GM12865 (cell line): ENCODE measurements around the gene TBCA.

Experiments
- DNase-seq: peaks from one replicate; pipeline ENCODE4 v3.0.0; 2010; ENCODE audit warnings: low read depth
- H3K4me3 ChIP-seq: 2 replicates; pipeline ENCODE4 v1.5.1; 2011; ENCODE audit warnings: mild to moderate bottlenecking, low read depth, low read length, control low read depth
- TF ChIP-seq, protein P1 (sequence below): IDR thresholded peaks from 2 replicates; pipeline ENCODE4 v1.5.1; 2011; ENCODE audit warnings: low read length, control low read depth, low read depth, inconsistent platforms; ENCODE audit not compliant: insufficient read depth; ENCODE audit errors: missing control alignments

Gene TBCA

GRCh38 chr5:77644371-77645157 lies 131.6 kb downstream of the TBCA start:
- H3K4me3 ChIP-seq, result peak overlapping the region; percentile 49
- DNase-seq, result no peak
- TF ChIP-seq, protein P1, sequence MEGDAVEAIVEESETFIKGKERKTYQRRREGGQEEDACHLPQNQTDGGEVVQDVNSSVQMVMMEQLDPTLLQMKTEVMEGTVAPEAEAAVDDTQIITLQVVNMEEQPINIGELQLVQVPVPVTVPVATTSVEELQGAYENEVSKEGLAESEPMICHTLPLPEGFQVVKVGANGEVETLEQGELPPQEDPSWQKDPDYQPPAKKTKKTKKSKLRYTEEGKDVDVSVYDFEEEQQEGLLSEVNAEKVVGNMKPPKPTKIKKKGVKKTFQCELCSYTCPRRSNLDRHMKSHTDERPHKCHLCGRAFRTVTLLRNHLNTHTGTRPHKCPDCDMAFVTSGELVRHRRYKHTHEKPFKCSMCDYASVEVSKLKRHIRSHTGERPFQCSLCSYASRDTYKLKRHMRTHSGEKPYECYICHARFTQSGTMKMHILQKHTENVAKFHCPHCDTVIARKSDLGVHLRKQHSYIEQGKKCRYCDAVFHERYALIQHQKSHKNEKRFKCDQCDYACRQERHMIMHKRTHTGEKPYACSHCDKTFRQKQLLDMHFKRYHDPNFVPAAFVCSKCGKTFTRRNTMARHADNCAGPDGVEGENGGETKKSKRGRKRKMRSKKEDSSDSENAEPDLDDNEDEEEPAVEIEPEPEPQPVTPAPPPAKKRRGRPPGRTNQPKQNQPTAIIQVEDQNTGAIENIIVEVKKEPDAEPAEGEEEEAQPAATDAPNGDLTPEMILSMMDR, result no peak

DNA sequence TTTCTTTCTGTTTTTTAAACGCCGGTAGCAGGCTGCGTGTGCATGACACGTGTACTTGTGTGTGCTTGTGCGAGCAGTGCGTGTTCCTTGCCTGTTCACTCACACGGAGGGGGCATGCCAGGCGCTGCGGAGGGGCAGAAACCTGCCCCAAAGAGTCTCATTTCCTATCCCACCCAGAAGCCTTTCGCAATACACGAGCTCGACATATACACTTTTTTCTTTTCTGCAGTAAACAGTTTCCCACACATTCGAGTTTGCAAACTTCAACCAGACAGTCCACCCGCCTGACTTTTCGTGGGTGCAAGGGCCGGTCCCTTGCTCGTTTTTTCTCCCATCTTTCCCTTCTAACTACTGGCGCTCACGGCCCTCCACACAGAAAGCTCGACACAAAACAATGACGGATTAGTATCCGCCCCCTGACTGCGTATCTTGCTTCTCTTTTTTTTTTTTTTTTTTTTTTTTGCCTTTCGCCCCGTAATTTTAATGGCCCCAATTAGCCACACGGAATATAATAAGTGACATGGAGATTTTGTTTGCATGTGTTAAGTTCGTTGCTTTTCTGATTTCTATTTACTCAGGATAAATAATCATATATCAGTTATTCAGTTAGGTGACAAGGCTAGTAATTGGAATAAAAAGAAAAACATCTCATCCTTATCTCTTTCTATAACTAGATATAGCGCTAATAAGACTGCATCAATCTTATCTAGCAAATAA lies 132.3 kb downstream of the TBCA start:
- TF ChIP-seq, protein P1, result no peak
- no peak for DNase-seq
- peak overlapping the region; percentile 9; the same call in 1 of the 2 replicates for H3K4me3 ChIP-seq

GRCh38 chr5:77642738-77643653 lies 133.1 kb downstream of the TBCA start:
- H3K4me3 ChIP-seq, result no peak overlapping the region
- no peak for DNase-seq
- TF ChIP-seq, protein P1, result no peak

GRCh38 chr5:77641963-77642737 lies 134.0 kb downstream of the TBCA start:
- TF ChIP-seq, protein P1, result no peak
- H3K4me3 ChIP-seq, result no peak overlapping the region
- DNase-seq, result no peak

GRCh38 chr5:77641397-77641943 lies 134.7 kb downstream of the TBCA start:
- no peak overlapping the region for H3K4me3 ChIP-seq
- TF ChIP-seq, protein P1, result no peak
- no peak for DNase-seq
